Sciatic nerve (tissue), 2 donors: ENCODE data around the gene USH2A. TPM values are rescaled to one million over a fixed set of nuclear protein-coding genes. Genes with fewer than 3 reads are reported as not detected.

Experiments
- ATAC-seq: fragments of 200-7000 bp; cut with Tn5 transposase; one replicate; pipeline ENCODE4 v1.9.1; 2020; ENCODE audit warnings: mild to moderate bottlenecking, moderate library complexity
- DNase-seq: peaks from one replicate; pipeline ENCODE4 v3.0.0-alpha.2; 2020; ENCODE audit warnings: low spot score
- intact Hi-C: fragments of 100-400 bp; cut with DNase I; formaldehyde crosslinking; loops from one replicate; pipeline ENCODE4 v1.14.2; 2022
- total RNA-seq: library from RNA; stranded (reverse); fragmentation: NEBNext Ultra II Directional; extraction: Animal tissue kit (Norgen Biotek cat#: 25700); gene quantifications from one replicate; pipeline ENCODE4 v1.2.1, GENCODE V29; 2021
- donor health status: DM: no; HTN: no; CAD: no.
- donor health status: DM: no; HTN: no; CAD: no.

Gene USH2A
- total RNA-seq, result 0.04 TPM

DNA sequence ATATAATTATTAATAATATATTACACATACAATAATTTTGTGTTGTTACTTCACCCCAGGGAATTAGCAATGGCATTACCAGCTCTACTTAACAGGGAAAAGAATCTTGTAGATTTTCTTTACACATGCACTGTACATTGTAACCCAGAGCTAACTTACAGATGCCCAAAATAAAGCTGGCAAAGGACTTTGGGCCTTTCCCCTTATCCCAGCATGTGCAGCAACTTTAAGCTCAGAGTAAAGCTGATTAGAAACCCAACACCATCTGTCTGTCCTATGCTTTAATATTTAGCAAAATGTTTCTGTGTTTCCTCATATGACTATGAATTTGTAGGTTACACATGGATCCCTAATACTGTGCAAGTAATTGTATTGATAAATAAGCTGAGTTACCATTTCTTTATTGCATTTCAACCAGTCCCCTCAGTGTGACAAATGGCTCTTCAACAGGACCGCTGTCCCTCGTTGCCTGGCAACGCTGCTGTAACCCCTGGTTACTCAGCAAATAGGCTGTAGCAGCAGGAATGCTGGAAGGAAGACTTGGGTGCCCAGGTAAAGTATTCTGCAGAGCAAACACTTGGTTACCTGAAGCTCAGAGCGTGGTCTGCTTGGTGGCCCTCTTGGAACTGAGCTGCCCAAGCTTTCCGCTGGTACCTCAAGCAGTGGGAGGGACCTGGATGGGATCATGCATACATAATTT lies at the start of gene USH2A:
USH2A (minus strand) TSS at position 628 of the 700 bp plus-strand sequence. CDS start 1,112 bp downstream, outside the sequence.
- no peak for ATAC-seq

GRCh38 chr1:216466162-216466801 lies 43.0 kb upstream of the USH2A start:
- DNase-seq, result no peak
- no peak for ATAC-seq
- intact Hi-C loops, result no loop called here

More for the DNA sequence above, at the start of gene USH2A:
- intact Hi-C loops, result no loop called here
- DNase-seq, result no peak

- DNase-seq (no peak), ATAC-seq (no peak)
- intact Hi-C loops, result no loop called here
Observed at GRCh38 chr1:216464489-216464888, 41.2 kb upstream of the USH2A start.

DNA sequence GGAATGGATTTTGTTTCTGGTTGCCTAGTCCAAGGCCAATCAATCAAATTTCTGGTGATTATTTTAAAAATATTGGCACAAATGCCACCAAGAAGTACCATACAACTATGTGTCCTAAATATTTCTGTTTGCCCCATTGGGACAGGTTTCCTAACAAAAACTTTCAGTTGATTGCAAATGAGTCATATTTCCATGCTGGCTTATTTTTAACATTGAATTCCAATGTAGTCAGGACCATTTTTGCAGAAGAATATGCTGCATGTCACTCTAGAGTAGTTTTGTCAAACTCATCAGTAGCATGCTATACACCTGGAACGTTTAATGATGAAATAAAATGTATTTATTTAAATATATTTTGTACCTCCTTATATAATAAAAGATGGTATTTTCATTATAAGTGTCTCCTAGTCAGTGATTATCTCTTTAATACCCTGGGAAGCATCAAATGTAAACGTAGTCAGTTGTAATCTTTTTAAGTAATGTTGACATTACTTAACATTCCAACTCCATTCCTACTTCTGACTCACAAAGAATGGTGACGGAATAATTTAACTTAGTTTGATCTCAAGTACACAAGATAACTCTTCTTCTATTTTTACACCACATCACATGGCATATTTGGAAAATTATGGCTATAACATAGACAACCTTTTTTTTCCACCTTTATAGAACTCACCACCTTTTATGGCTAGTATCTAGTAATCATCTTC lies 39.0 kb upstream of the USH2A start:
- no peak for DNase-seq
- ATAC-seq, result no peak
- intact Hi-C loops, result no loop called here

DNA sequence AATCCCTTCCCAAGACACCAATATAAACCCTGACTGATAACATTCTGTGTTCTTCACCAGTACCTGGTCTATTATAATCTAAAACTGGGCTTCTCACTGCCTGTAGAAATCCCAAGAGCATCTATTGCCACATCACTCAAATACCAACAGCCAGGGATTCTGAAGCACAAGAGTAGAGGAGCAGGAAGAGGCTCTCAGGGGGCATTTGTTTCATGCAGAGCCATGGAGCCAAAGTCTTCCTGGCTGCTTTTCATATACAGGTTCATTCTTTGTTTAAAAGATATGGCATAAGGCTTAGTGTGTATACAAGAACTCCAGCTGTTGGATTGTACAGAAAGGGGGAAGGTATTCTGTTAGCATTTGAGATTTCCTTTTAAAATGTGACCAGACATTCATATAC lies 38.2 kb upstream of the USH2A start:
- intact Hi-C loops, result loop anchor here (2.0 kb wide), 1 partner anchor 71 kb away; no protein-coding TSS in a partner anchor
- ATAC-seq (no peak), DNase-seq (no peak)

DNA sequence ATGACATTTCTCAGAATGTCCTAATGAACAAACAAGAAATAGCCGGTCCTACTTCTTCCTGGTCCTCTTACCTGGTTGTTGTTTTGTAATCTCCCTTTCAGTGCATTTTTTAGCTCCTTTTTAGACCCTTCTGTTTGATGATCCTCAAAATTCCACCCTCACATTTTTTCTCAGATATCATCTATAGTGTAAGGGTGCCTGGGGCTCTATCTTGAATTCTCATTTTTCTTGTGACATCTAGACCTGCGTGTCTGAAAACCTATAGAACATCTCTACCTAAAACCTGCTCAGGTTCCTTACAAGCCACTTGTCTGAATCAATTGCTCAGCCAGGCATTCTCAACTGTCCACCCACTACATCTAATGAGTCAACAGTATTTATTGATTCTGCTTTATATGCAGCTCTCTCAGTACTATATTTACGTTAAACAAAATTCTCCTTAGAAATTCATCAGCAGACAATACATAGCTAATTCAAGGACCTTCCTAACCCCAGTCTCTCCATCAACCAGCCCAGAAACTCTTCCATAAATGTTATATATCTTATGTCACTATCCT lies 36.5 kb upstream of the USH2A start:
- DNase-seq (no peak), ATAC-seq (no peak)
- intact Hi-C loops, result loop anchor here (2.0 kb wide), 1 partner anchor 69 kb away; no protein-coding TSS in a partner anchor

DNA sequence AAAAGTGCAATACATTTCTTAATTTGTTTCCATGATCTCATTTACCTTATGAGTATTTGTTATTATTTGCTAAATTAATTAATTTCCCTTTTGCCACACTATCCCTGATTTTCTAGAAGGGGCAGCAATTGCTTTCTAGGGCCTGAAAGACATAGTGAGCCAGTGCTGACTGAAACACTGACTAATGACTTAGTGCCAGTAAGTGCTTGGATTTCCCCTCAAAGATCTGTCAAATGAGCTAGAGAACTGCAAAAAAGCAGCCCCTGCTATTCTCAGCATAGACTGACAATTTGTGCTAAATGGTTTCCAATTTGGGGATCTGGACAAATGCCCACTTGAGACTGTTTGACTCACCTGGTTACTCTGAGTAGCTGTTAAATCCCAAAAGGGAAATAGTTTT lies 35.6 kb upstream of the USH2A start:
- ATAC-seq (no peak), DNase-seq (no peak)
- intact Hi-C loops, result no loop called here

GRCh38 chr1:216457356-216457755 lies 34.1 kb upstream of the USH2A start:
- DNase-seq, result no peak
- no peak for ATAC-seq
- intact Hi-C loops, result no loop called here

- no peak for ATAC-seq
- intact Hi-C loops, result no loop called here
- DNase-seq, result no peak
Observed at GRCh38 chr1:216456682-216457081, 33.4 kb upstream of the USH2A start.

DNA sequence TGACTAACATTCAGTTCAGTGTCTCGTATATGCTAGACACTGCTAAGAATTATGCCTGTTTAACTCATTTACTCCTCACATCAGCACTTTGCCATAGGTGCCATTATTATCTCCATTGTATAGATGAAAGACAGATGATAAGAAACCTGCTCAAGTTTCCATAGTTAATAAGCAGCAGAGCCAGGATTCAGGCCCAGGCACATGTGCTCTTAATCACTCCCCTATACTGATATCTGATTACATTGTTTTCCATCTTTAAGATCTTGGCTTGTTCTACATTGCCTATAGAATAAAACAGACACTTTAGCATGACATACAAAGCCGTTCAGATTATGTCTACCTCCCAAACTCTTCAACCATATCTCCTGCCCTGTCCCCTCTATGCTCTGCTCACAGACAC lies 30.5 kb upstream of the USH2A start:
- ATAC-seq (no peak), DNase-seq (no peak)
- intact Hi-C loops, result no loop called here

DNA sequence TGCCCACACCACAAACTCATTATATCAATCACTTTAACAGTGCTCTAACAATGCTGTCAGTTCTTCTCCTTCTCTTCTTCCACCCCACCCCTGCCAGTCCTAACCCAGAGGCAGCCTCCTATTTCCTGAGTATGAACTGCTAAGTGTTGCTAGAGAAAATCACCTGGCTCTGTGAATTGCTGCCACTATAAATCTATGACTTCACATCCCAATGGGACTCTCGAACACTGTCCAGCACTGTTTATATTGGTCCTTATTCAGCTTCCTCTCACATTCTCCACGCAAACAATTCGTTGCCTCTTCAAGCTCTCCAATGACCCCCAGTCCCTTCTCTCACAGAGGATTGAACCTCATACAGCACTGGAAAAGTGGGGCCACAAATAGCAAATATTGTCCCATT lies 27.0 kb upstream of the USH2A start:
- ATAC-seq, result no peak
- intact Hi-C loops, result no loop called here
- no peak for DNase-seq

GRCh38 chr1:216448011-216448510 lies 24.8 kb upstream of the USH2A start:
- no peak for DNase-seq
- ATAC-seq, result no peak
- intact Hi-C loops, result no loop called here

DNA sequence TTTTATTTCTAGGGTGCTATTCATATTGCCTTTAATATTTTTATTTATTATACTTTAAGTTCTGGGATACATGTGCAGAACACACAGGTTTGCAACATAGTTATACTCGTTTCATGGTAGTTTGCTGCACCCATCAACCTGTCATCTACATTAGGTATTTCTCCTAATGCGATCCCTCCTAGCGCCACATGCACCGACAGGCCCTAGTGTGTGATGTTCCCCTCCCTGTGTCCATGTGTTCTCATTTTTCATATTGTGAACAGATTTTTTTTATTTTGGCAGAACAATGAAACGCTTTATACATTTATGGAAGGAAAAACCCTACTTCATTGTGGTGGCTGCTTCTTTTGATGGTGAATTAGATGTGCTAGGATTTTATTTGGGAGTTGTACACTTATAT lies 14.4 kb upstream of the USH2A start:
- ATAC-seq (no peak), DNase-seq (no peak)
- intact Hi-C loops, result no loop called here

GRCh38 chr1:216434232-216434631 lies 11.0 kb upstream of the USH2A start:
- no peak for ATAC-seq
- DNase-seq, result no peak
- intact Hi-C loops, result no loop called here

- ATAC-seq (no peak), DNase-seq (no peak)
- intact Hi-C loops, result no loop called here
Observed at GRCh38 chr1:216433175-216433574, 9.9 kb upstream of the USH2A start.

DNA sequence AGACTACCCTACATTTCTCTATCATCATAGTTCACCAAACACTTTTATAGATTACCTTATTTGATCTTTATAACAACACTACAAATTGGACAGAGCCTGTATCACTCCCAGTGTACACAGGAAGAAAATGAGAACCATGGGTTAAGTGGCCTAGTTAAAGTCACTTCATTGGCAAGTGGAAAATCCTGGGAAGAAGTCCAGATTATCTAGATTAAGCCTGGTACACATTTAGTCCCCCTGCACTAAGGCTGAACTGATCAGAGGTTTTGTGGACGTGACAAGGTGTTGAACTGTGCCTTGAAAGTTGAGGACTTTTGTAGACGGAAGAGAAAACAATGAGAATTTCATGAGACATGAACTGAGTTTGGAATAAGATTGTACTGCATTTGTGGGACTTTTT lies 7.5 kb upstream of the USH2A start:
- ATAC-seq (no peak), DNase-seq (no peak)
- intact Hi-C loops, result no loop called here

GRCh38 chr1:216425577-216425976 lies 2.3 kb upstream of the USH2A start:
- ATAC-seq, result no peak
- intact Hi-C loops, result no loop called here
- DNase-seq, result no peak

- DNase-seq, result no peak
- ATAC-seq, result no peak
- intact Hi-C loops, result no loop called here
Observed at GRCh38 chr1:216420746-216421145, 2.5 kb downstream of the USH2A start.

DNA sequence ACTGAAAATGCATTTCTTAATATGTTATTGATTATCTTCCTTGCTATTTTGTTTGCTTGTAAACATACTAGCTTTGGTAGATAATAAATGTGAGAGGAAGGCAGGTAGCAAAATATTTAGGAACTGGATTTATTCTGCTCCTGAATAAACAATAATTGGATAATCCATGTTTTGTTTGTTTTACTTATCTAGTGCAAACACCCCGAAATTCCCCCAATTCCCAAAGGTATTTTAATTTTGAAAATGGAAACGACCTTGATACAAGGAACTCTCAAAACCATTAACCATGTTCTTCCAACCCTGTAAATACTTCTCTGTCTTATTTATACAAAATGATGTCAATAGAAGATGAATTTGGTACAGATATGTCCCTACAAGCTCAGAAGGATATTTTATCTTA lies 3.0 kb downstream of the USH2A start:
- intact Hi-C loops, result no loop called here
- no peak for DNase-seq
- no peak for ATAC-seq

DNA sequence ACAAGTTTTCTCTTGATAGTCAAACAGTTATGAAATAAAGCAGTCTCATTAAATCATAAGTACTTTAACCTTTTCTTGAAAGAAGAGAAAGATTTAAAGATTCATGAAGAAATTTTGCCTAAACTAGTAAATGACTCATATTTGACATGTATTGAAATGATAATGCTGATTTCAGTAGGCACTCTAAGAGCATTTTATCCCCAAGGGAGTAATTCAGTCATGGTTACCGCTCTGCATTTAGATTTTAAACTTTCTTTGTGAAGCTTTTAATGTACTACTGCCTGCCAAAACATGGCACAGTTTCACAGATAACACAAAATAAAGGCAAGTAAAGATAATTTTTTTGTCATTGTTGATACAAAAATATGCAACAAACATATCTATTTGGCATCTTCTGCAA lies 6.8 kb downstream of the USH2A start:
- intact Hi-C loops, result no loop called here
- no peak for ATAC-seq
- DNase-seq, result no peak
